ENCODE data around the gene WDR7.

Gene WDR7

GRCh38 chr18:57078614-57079013, 427.5 kb downstream of the WDR7 start:
- no peak for DNase-seq (ENCODE audit: low spot score)

GRCh38 chr18:57080479-57080878, 429.3 kb downstream of the WDR7 start:
- no peak for DNase-seq (ENCODE audit: low spot score)

- DNase-seq (ENCODE audit: low spot score), result no peak
Measured at GRCh38 chr18:57081899-57082298, 430.7 kb downstream of the WDR7 start.

- DNase-seq (ENCODE audit: low spot score), result peak; percentile 76
Measured at GRCh38 chr18:57083485-57083884, 432.3 kb downstream of the WDR7 start.

- DNase-seq (ENCODE audit: low spot score), result no peak
Measured at GRCh38 chr18:57084331-57085271, 433.4 kb downstream of the WDR7 start.

- DNase-seq (ENCODE audit: low spot score), result no peak
Measured at GRCh38 chr18:57085371-57085770, 434.2 kb downstream of the WDR7 start.

GRCh38 chr18:57086163-57086562, 435.0 kb downstream of the WDR7 start:
- DNase-seq (ENCODE audit: low spot score), result no peak

Data from kidney tubule cell (primary cell).